Measurements from ENCODE around the gene LCA5. TPM values are rescaled to one million over a fixed set of nuclear protein-coding genes. Genes with fewer than 3 reads are reported as not detected.

The LCA5 gene
- total and polyA plus RNA-seq, 2 donors (not counting 3 experiments of a cell fraction or from before 2014, with no cell fraction given), result 0.57 to 4.2 TPM

- no peak for FAIRE-seq
- Histone ChIP-seq H3K4me2 (ENCODE audit: insufficient read depth, low read length) (no peak overlapping the region), H2AFZ (ENCODE audit: low read depth, low read length) (no peak overlapping the region), H3K4me3 (replicated peaks in 1 of 3; ENCODE audit: insufficient read depth in 1 of 3, low read depth in 1 of 3, low read length in 3 of 3) (no peak overlapping the region), H3K36me3 (ENCODE audit: control insufficient read depth in 2 of 2, extremely low read depth in 1 of 2, insufficient read depth in 2 of 2, low read length in 2 of 2) (no peaks in the 10 kb centered on the region), H3K79me2 (ENCODE audit: control insufficient read depth, insufficient read depth, low read length) (no peaks in the 10 kb centered on the region), H4K20me1 (replicated peaks; ENCODE audit: control insufficient read depth, extremely low read depth, insufficient read depth, low read length) (no peaks in the 10 kb centered on the region), H3K4me1 (ENCODE audit: control insufficient read depth, extremely low read depth, insufficient read depth, low read length) (peaks cover 7% of the 10 kb centered on the region), H3K27me3 (ENCODE audit: control insufficient read depth in 2 of 2, insufficient read depth in 2 of 2, low read length in 2 of 2) (no peaks in the 10 kb centered on the region), H3K9ac (replicated peaks; ENCODE audit: extremely low read depth, insufficient read depth, low read length) (no peak overlapping the region), H3K9me1 (replicated peaks; ENCODE audit: control insufficient read depth, extremely low read depth, insufficient read depth, low read length) (no peaks in the 10 kb centered on the region), H3K27ac (ENCODE audit: insufficient read depth, low read depth, low read length) (no peak overlapping the region), H3K9me3 (replicated peaks; ENCODE audit: control insufficient read depth, insufficient read depth, low read length) (no peaks in the 10 kb centered on the region)
- intact Hi-C loops (cut with micrococcal nuclease), result no loop called here
- ChIA-PET CTCF (no interaction called here), POLR2A (no interaction called here)
- DNase-seq (ENCODE audit: low read depth, low spot score), result no peak
- no peak for TF ChIP-seq MAX (IDR thresholded peaks at IDR 0.05; ENCODE audit: insufficient read depth, insufficient read length)
- TF ChIP-seq FOS (IDR thresholded peaks at IDR 0.05; ENCODE audit: borderline replicate concordance, insufficient read depth, low read length), result no peak
- no peak for TF ChIP-seq POLR2A (IDR thresholded peaks at IDR 0.05; ENCODE audit: low read depth, low read length)
- no peak for TF ChIP-seq GATA2 (IDR thresholded peaks at IDR 0.05; ENCODE audit: insufficient read depth, insufficient read length, low read depth, low read length)
- no peak for TF ChIP-seq MYC (IDR thresholded peaks at IDR 0.05; ENCODE audit: low read depth, low read length)
- no peak for TF ChIP-seq EZH2 (IDR thresholded peaks at IDR 0.05; ENCODE audit: borderline replicate concordance, low read depth, low read length, severe bottlenecking)
- no peak for TF ChIP-seq JUN (IDR thresholded peaks at IDR 0.05; ENCODE audit: borderline replicate concordance, insufficient read depth, insufficient read length, low read depth)
- no peak for TF ChIP-seq CTCF (IDR thresholded peaks at IDR 0.05; ENCODE audit: extremely low read depth in 1 of 2, insufficient read depth in 1 of 2, low read depth in 1 of 2, low read length in 2 of 2)
- TF ChIP-seq POLR2AphosphoS5 (IDR thresholded peaks at IDR 0.05; ENCODE audit: insufficient read depth, low read depth, low read length), result no peak
- no TSS peak for BruUV-seq (replicated peaks)
- dilution Hi-C loops (cut with MboI; ENCODE audit: extremely low pct_ligation_motif_present, low sequenced_read_pairs), result no loop called here
Measured at GRCh38 chr6:79470728-79471127, 66.5 kb downstream of the LCA5 start.

Data from endothelial cell of umbilical vein (primary cell).